GM18498 (cell line): ENCODE results near the gene POLR2J.
A peak's percentile ranks its signal among the peaks of the same experiment; 100 is the strongest.
"Not testable (repeated sequence)": the region's sequence is repeated elsewhere in the genome, so short reads cannot be mapped to it uniquely, and the experiment has no call there.

ENCODE experiments used
- ATAC-seq: cut with Tn5 transposase; IDR thresholded peaks from one replicate; pipeline ENCODE4 v1.9.1; 2021; ENCODE audit warnings: mild to moderate bottlenecking, moderate library complexity; ENCODE audit not compliant: unreplicated experiment

The POLR2J gene

GRCh38 chr7:102496861-102497260 lies 18.1 kb upstream of the POLR2J start:
- ATAC-seq = not testable (repeated sequence)

GRCh38 chr7:102494473-102495149 lies 15.9 kb upstream of the POLR2J start:
- ATAC-seq = peak; percentile 79

GRCh38 chr7:102494026-102494425 lies 15.3 kb upstream of the POLR2J start:
- ATAC-seq = not testable (repeated sequence)

- peak; percentile 33 for ATAC-seq
These were observed 14.7 kb upstream of the POLR2J start for GRCh38 chr7:102493220-102493935.

- ATAC-seq = peak; percentile 39
These were observed 11.9 kb upstream of the POLR2J start for GRCh38 chr7:102490529-102491075.

GRCh38 chr7:102484317-102484716 lies 5.6 kb upstream of the POLR2J start:
- ATAC-seq = not testable (repeated sequence)

- ATAC-seq = not testable (repeated sequence)
These were observed 3.2 kb upstream of the POLR2J start for GRCh38 chr7:102481962-102482361.

GRCh38 chr7:102479982-102480637 lies 1.4 kb upstream of the POLR2J start:
- ATAC-seq = not testable (repeated sequence)

- peak; percentile 31 for ATAC-seq
These were observed 475 bp upstream of the POLR2J start for GRCh38 chr7:102479209-102479584.

- not testable (repeated sequence) for ATAC-seq
These were observed 3.8 kb downstream of the POLR2J start for GRCh38 chr7:102474736-102475435.

GRCh38 chr7:102474116-102474515 lies 4.6 kb downstream of the POLR2J start:
- not testable (repeated sequence) for ATAC-seq

- ATAC-seq = no peak
These were observed 5.3 kb downstream of the POLR2J start for GRCh38 chr7:102473271-102473991.

- no peak for ATAC-seq
These were observed 6.3 kb downstream of the POLR2J start for GRCh38 chr7:102472126-102473041.

GRCh38 chr7:102471791-102472125 lies 7.0 kb downstream of the POLR2J start:
- ATAC-seq = no peak

- ATAC-seq = no peak
These were observed 8.5 kb downstream of the POLR2J start for GRCh38 chr7:102469972-102470825.

GRCh38 chr7:102469351-102469971 lies 9.3 kb downstream of the POLR2J start:
- no peak for ATAC-seq

- no peak for ATAC-seq
These were observed 10.0 kb downstream of the POLR2J start for GRCh38 chr7:102468478-102469350.
